ENCODE results near the gene UCK2.

DNA sequence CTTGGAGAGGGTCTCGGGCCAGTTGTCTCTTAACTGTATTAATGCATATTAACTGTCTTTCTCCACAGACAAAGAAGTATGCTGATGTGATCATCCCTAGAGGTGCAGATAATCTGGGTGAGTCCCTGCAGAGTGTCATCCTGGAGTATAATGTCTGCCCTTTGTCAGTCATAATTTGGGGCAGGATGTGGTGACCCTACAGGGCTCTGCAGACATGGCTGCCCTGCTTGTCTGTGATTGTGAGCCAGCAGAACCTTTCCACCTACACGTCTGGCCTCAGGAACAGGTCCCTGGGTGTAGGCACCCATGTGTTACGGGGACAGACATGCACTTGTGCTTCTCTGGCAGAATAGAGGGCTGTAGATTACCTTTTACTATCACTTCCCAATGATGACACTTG lies 78.4 kb downstream of the UCK2 start:
- no peak for TF ChIP-seq GATA2 (IDR thresholded peaks at IDR 0.05; ENCODE audit: low read depth, low read length)
- TF ChIP-seq GATA3 (IDR thresholded peaks at IDR 0.05; ENCODE audit: low read depth, low read length): no peak

Measured in SH-SY5Y (cell line).